ENCODE results near the gene LRRC34. TPM values are rescaled to one million over a fixed set of nuclear protein-coding genes. Genes with fewer than 3 reads are reported as not detected.

Gene LRRC34
- total and polyA plus RNA-seq, 2 donors (not counting 1 experiment from before 2014, with no cell fraction given): 3.5 to 11.8 TPM

GRCh38 chr3:169764882-169765612, 47.7 kb downstream of the LRRC34 start, which contains the start of gene TERC:
Gene TERC (minus strand): TSS chr3:169765060.
- peak within 1 kb of the TSS; percentile 62 for H2AFZ ChIP-seq (ENCODE audit: insufficient read depth, low read depth, low read length, poor library complexity, severe bottlenecking)

More at GRCh38 chr3:169764882-169765612, 47.7 kb downstream of the LRRC34 start, which contains the start of gene TERC:
- no peak for TF ChIP-seq EZH2 (IDR thresholded peaks at IDR 0.05; ENCODE audit: borderline replicate concordance, insufficient read depth, low read depth, low read length, poor library complexity, severe bottlenecking)
- TF ChIP-seq CTCF (IDR thresholded peaks at IDR 0.05): no peak
- Histone ChIP-seq H3K9ac (ENCODE audit: low read length) (peak within 1 kb of the TSS; percentile 74), H3K4me3 (ENCODE audit: control extremely low read depth in 1 of 5, extremely low read depth in 1 of 5, insufficient read depth in 1 of 5, low read depth in 2 of 5, low read length in 4 of 5) (peak within 1 kb of the TSS; percentile 70 to 100 (median 87)), H3K27ac (ENCODE audit: low read length in 2 of 2) (peak within 1 kb of the TSS; percentile 95 to 98), H3K4me2 (replicated peaks; ENCODE audit: low read depth, low read length, poor library complexity, severe bottlenecking) (peak within 1 kb of the TSS; percentile 81), H3K4me1 (ENCODE audit: control insufficient read depth in 2 of 2, insufficient read depth in 2 of 2, low read length in 2 of 2) (peaks cover 13 to 20% of the 10 kb centered on the region in 2 donors), H3K36me3 (replicated peaks in 1 of 2; ENCODE audit: control extremely low read depth in 1 of 2, control insufficient read depth in 1 of 2, extremely low read depth in 1 of 2, insufficient read depth in 2 of 2, low read length in 1 of 2) (no peaks in the 10 kb centered on the region), H3K79me2 (ENCODE audit: control insufficient read depth, insufficient read depth, low read length) (no peaks in the 10 kb centered on the region), H3K9me3 (ENCODE audit: control extremely low read depth in 1 of 3, control insufficient read depth in 2 of 3, insufficient read depth in 1 of 3, low read length in 2 of 3) (peaks cover 0 to 24% (median 0%) of the 10 kb centered on the region in 3 donors), H3K27me3 (replicated peaks in 1 of 4; ENCODE audit: control extremely low read depth in 1 of 4, control insufficient read depth in 3 of 4, insufficient read depth in 4 of 4, low read length in 3 of 4) (no peaks in the 10 kb centered on the region), H4K20me1 (ENCODE audit: control insufficient read depth, insufficient read depth, low read length, poor library complexity, severe bottlenecking) (no peaks in the 10 kb centered on the region)
- DNase-seq (peak; percentile 95), ATAC-seq (ENCODE audit: low read depth) (peak; percentile 82)
- POLR2A ChIA-PET: interaction anchor here (0.5 to 1.6 kb wide), 9 partner anchors 8 to 592 kb away, joined by 3 to 10 read pairs (median 5); partner anchors contain the start of genes MYNN, PHC3, SEC62 and SKIL
- intact Hi-C loops (cut with micrococcal nuclease): loop anchor here (1.0 to 5.0 kb wide), 6 partner anchors 8 to 1106 kb away; partner anchors contain the start of genes LRRC34, LRRIQ4, MYNN and RPL22L1
- WGBS (ENCODE audit: insufficient coverage): 1% methylated on average over 36 of the region's 42 CpGs
- Mint-ChIP-seq H3K27ac (peak within 1 kb of the TSS; percentile 100), H3K27me3 (no peaks in the 10 kb centered on the region), H3K9me3 (ENCODE audit: insufficient read depth) (peaks cover 6% of the 10 kb centered on the region), H3K4me1 (peaks cover 27% of the 10 kb centered on the region), H3K4me3 (peak within 1 kb of the TSS; percentile 100)
- CTCF ChIA-PET: interaction anchor here (1.1 to 3.2 kb wide), 2 partner anchors 8 to 592 kb away, joined by 3 to 21 read pairs; partner anchors contain the start of gene MYNN

All from B cell (primary cell).